Measurements from ENCODE around the gene TUBB3.
"Not testable (repeated sequence)": the region's sequence is repeated elsewhere in the genome, so short reads cannot be mapped to it uniquely, and the experiment has no call there.

The TUBB3 gene

GRCh38 chr16:89944773-89945172 is 21.6 kb downstream of the TUBB3 start:
- no peak for DNase-seq

- DNase-seq: no peak
These were observed 22.5 kb downstream of the TUBB3 start for GRCh38 chr16:89945654-89946053.

- no peak for DNase-seq
These were observed 23.4 kb downstream of the TUBB3 start for GRCh38 chr16:89946515-89946914.

GRCh38 chr16:89949121-89949742 is 26.1 kb downstream of the TUBB3 start:
- no peak for DNase-seq

GRCh38 chr16:89949756-89950155 is 26.6 kb downstream of the TUBB3 start:
- DNase-seq: no peak

GRCh38 chr16:89951509-89951908 is 28.4 kb downstream of the TUBB3 start:
- DNase-seq: no peak

- no peak for DNase-seq
These were observed 28.9 kb downstream of the TUBB3 start for GRCh38 chr16:89952049-89952448.

- no peak for DNase-seq
These were observed 29.4 kb downstream of the TUBB3 start for GRCh38 chr16:89952551-89952950.

- no peak for DNase-seq
These were observed 30.7 kb downstream of the TUBB3 start for GRCh38 chr16:89953671-89954406.

- no peak for DNase-seq
These were observed 31.3 kb downstream of the TUBB3 start for GRCh38 chr16:89954462-89954861.

GRCh38 chr16:89955001-89955685 is 32.0 kb downstream of the TUBB3 start:
- DNase-seq: no peak

GRCh38 chr16:89956505-89957215 is 33.5 kb downstream of the TUBB3 start:
- DNase-seq: no peak

GRCh38 chr16:89957216-89957785 is 34.2 kb downstream of the TUBB3 start:
- no peak for DNase-seq

GRCh38 chr16:89958068-89958467 is 34.9 kb downstream of the TUBB3 start:
- no peak for DNase-seq

- no peak for DNase-seq
These were observed 35.5 kb downstream of the TUBB3 start for GRCh38 chr16:89958596-89958995.

GRCh38 chr16:89960966-89961365 is 37.8 kb downstream of the TUBB3 start:
- DNase-seq: no peak

- DNase-seq: no peak
These were observed 38.8 kb downstream of the TUBB3 start for GRCh38 chr16:89961920-89962319.

GRCh38 chr16:89962754-89963498 is 39.8 kb downstream of the TUBB3 start:
- no peak for DNase-seq

GRCh38 chr16:89964201-89964600 is 41.1 kb downstream of the TUBB3 start:
- no peak for DNase-seq

GRCh38 chr16:89965447-89966225 is 42.5 kb downstream of the TUBB3 start:
- no peak for DNase-seq

GRCh38 chr16:89966756-89967155 is 43.6 kb downstream of the TUBB3 start:
- no peak for DNase-seq

GRCh38 chr16:89967436-89967835 is 44.3 kb downstream of the TUBB3 start:
- DNase-seq: not testable (repeated sequence)

Data from activated effector memory CD4-positive, alpha-beta T cell treated with Interleukin-2 at 50 U/mL for 16 hours (primary cell).